T-helper 2 cell (primary cell): ENCODE results near the gene WWOX.
A peak's percentile ranks its signal among the peaks of the same experiment; 100 is the strongest.

Source experiments
- DNase-seq, 5 experiments: peaks; one replicate each; pipeline versions ENCODE4 v3.0.0 to v3.0.0-alpha.2; 2012 to 2022

WWOX gene

DNA sequence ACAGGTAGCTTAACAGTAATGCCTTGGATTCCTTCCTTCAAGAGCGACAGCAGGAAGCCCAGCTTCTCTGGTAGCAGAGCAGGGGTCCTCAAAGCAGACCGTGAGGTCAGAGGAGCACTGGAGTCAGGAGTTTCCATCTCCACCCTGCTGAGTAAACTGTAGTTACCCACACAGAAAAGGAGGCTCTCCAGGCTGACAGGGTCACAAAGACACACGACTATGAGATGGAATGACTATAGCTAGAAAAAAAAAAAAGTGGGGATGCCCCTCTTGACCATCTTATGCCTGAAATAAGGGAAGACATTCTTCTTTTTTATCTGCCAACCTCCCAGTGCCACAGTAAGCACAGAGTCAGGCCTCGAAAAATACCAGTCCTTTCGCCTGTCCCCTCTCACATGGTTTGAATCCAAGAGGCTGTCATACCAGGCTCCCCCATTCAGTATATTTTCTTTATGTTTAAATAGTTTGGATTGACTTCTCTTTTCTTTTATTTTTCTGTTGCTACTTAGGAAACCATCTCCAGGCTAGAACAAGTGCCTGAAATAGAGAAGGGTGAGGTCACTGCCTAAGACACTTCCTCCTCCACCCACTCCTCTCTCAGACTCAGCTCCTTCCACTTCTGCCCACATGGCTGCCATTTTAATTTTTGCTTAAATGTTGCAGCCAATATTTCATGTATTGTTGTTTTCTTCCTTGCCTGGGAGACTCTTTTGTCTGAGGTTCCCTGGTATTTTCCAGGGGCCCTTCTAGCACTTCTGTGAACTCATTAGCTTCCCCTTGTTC lies 793.7 kb downstream of the WWOX start:
- peak in 1 of 5 experiments; percentile 44 for DNase-seq

DNA sequence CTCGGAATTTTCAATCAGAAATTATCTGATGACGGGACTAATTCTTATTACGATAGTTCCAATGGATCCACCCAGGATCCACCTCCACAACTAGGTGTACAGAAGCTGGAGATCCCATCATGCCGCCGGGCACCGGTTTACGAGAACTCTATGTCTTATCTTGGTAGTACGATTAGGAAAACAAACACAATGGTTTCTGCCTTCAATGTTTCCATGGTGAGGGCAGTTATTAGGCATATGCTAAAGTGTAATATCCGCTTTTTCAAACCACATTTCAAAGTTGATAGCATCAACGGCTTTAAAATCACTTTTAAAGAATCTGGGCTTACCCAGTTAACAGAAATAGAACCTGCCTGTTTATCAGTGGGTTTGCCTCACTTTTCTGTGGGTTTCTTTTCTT lies 795.4 kb downstream of the WWOX start:
- DNase-seq = peak in 4 of 5 experiments; percentile 7 to 70 (median 18)

DNA sequence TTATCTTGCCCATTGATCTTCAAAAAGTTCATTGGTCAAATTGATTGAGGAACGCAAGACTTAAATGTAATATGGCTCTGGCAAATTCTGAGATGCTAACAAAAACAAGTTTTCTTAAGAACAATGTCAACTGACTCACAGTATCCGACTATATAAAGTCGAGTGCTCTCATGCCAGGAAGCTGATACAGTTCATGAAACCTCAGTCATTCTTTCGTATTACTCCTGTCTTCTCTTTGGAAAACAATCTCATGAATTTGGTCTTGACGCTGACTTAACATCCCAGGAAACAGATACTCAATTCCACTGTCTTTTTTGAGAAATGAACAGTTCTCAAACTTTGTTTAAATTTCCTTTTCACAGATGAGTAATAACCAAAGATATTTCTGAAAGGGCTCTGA lies 796.2 kb downstream of the WWOX start:
- DNase-seq = peak in 1 of 5 experiments; percentile 53

DNA sequence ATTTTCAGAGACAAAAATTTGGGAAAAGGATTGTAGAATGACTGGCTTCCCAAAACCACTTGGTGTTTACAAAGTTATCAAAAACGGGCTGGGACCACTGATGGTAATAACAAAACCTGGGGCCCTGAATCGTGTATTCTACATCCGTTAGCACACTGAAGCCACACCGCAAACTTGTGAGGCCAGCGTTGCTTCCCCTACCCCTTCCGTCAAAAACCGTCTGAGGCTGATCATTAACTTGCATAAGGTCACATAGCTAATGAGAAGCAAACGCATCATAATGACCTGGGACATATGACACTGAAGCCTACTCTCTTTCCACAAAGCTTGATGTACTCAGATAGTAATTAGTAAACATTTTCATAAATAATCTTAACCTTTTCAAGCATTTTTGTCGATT lies 796.8 kb downstream of the WWOX start:
- peak in 3 of 5 experiments; percentile 2 to 81 (median 12) for DNase-seq

DNA sequence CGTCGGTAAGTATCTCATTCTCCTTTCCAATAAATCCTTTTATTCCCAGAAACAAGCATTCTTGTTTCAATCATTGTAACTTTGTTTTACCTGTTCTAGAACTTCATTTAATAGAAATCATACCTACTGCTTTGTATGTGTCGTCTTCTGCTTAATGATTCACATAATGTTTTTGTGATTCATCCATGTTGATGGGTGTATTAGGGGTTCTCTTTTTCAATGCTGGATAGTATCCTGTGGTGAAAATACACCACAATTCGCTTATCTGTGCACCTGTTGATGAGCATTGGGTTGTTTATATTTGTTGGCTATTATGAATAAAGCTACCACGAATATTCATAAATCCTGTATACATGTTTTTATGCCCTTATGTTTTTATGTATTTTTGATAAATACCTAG lies 797.8 kb downstream of the WWOX start:
- peak in 1 of 5 experiments; percentile 37 for DNase-seq

DNA sequence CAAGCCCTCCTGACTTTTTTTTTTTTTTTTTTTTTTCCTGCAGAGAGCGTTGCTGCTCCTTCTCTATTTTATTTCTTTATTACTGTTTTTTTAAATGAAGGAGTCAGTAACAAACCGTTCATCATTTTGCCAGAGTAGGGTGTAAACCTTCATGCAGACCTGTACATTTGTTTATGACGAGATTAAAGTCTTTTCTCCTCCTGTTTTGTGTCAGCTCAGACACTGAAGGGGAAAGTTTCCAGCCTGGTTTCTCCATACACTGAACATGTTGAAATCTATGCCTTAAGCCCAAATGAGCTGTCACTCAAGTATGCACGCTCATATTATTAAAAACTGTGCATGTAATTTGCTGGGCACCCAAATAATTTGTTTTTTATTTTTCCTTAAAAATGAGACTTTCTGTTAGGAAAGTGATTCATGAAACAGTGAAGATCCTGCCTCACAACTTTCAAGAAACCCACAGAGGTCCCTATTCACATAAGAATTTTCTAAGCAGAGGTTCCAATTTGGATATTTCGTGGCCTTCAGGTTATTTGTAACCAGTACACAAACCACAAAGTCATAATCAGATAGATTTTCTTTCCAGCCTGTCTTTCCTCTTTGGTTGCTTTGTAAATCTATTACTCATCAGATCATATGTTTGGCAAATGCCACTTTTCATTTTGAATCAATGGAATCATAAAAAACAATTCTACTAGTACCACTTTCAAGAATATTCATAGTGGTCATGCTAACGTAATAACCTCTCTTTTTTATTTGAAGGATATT lies 800.8 kb downstream of the WWOX start:
- DNase-seq = peak in 1 of 5 experiments; percentile 54

DNA sequence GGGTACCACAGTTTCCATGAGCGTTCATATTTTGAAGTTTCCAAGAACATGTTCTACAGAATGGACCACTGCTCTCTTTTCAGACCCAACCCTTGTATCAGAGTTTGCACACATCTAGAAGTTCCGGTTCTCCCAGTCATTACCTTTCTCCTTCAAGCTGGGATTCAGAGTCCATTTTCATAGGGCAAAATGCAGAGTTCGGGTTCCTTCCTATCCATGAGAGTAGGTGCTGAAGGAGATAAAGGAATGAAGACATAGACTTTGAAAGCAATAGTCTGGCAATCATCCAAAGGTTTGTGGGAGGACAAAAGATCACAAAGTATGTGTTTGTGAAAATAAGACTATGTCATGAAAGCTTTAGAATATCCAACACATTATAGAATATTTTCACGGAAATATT lies 801.5 kb downstream of the WWOX start:
- DNase-seq = no peak

DNA sequence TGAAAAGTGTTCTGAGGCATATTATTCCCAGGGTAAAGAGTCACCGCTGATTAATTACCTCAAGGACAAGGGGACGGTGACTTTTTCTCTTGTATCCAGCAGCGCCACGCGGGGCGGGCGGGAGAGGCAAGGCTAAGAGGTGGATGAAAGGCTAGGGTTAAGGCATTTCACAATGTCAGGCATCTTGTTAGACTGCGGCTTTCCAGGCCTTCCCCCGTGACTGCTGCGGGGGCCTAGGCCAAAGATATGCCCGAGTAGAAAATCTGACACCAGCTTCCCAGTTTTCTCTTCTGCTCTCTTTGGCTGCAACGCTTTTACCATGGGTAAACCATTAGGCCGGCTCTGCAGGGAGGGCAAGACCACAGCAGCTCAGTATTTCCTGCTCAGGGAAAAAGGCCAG lies 802.9 kb downstream of the WWOX start:
- DNase-seq = no peak

DNA sequence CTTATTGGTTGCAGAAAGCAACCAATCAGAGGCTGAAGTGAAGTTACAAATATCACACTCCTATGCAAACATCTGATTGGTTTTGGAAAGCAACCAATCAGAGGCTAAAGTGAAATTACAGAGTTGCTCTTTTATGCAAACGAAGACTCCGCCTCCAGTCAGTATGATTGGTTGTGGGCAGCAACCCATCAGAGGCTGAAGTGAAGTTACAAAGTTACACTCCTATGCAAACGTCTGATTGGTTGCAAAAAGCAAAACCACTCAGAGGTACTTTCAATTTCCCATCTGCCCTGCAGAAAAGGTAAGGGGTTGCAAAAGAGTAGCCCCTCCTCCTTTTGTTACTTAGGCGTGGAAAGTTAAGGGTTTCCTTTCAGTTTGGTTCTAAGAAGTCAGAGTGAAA lies 803.8 kb downstream of the WWOX start:
- peak in 1 of 5 experiments; percentile 39 for DNase-seq

DNA sequence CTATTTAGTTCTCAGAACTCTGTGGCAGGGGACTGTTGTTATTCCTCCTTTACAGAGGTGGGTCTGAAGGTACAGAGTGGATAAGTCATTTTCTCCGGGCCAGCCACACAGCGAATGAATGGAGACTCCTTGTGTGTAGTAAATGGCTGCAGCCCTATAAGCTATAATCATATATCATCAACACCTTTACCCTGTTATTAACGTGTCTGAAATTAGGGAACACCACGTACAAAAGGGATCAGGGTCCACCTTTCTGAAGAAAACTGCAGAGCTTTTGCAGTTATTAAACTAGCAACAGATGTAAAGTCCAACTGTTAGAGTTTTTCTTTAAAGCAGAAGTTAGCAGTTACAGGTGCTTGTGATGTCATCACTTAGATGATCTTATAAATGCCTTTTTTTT lies 804.4 kb downstream of the WWOX start:
- DNase-seq = no peak

DNA sequence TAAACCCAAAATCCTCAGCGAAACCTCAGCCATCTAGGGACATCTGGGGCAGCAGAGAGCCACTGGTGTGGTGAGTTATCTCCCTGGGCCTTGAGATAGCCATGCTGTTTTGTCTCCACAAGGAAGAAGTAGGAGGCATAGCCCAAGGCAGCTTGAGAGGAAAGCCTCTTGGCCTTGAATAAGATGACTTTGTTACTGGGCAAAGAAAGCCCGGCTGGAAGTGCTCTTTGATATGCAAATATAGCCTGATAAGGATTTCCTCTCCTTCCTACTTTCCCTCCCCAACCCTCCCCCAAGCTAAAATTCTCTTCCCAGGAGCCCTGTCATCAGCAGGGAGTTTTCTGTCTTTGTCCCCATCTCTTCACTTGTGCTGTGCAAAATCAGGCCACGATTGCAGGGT lies 806.7 kb downstream of the WWOX start:
- DNase-seq = no peak

DNA sequence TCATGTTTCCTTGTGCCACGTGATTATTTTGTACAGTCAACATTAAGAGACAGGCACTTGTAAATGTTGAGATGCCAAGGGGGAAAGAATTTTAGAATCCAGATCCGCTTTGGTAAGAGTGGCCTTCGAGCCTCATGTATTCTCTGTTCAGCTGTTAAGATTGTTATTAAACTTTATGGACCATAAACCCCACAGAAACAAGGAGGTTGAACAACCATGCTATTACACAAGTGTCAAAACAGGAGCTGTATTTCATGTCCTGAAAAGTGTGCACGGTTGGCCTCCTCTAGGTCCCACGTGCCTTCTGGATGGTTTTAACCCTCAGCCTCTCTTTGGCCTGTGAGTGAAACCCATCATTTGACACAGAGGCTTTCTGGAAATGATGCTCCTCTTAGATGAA lies 809.8 kb downstream of the WWOX start:
- DNase-seq = no peak

DNA sequence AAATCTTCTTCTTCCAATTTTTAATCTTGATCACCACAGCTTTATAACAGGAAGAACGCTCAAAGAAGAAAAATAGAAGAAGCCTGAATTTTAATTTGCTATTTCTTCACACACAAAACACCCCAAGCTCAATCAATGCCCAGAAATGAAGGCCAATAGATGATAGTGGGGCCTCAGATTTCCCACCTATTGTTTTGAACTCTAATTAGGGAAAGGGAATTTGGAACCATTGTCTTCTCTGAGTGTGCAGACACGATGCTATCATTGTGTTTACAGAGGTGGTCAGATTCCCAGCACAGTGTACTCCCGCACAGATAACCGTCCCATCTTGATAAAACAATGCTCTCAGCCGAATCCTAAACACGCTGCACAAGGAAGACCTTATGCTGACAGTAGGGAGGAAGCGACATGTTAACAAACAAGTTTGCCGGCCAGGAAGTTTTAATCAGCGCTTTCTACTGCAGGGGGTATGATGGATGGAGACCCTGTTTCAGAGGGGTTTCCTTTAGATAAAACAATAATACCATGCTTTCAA lies 816.4 kb downstream of the WWOX start:
- no peak for DNase-seq

DNA sequence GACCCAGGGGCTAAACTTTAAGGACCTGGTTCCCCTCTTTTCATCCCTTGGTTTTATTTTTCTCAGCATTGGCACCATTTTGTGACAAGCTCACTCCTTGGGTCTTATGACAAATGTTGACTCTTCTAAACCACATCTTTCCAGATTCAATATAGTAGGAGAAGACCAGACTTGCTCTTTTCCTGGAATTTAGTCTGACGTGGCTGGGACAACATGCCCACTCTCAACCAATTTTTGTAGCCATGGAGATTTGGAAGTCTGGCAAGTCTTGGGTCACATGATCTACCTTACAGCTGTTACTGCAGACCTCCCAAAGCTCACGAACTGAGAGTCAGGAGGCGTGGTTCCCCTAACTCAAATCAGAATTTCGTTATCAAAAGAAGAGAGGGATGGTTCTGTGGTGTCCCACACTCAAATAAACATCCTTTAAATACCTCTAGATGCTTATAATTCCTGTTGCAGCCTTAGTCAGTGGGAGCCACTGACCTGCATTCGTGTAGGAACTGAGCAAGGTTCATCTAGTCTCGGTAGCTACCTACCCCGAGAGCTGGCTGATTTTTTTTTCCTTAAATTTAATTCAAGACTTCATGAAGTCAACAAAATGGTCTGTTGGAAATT lies 817.6 kb downstream of the WWOX start:
- DNase-seq = peak in 1 of 5 experiments; percentile 59

DNA sequence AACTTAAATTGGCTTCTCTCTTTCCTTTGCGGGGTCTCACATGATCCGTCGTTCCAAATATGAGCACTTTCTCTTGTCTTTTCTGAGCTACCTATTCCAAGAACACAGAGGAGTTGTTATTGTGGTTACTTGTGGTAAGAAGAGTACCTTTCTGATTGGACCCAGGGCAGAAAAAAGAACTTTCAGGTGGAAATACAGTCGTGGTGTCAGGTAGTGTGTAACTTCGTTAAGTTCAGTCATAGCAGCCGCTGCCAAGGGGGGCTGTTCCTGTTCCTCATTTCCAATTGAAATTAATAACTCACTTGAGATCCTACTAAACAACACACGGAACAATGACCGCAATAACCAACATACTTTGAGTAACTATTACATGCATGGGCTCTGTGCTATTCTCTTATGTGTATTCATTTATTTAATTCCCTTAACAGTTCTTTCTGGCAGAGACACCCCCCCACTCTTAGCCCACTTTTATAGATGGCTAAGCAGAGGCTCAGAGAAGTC lies 819.4 kb downstream of the WWOX start:
- no peak for DNase-seq

DNA sequence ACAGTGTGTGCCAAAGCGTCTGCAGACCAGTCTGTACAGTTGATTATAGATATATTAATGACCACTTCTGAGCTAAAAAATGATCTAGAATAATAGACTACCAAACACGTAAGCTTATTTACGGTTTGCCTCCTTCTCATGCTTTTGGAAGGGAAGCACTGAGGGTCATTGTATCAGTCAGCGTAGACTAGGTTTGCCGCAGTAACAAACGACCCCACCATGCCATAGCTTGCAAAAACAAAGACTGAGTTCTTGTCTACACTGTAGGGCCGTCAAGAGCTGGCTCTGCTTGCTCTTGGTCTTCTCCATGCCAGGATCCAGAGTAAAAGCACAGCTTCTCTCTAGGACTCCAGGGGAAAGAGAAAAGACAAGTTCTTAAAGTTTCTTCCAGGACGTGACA lies 820.4 kb downstream of the WWOX start:
- DNase-seq = no peak

DNA sequence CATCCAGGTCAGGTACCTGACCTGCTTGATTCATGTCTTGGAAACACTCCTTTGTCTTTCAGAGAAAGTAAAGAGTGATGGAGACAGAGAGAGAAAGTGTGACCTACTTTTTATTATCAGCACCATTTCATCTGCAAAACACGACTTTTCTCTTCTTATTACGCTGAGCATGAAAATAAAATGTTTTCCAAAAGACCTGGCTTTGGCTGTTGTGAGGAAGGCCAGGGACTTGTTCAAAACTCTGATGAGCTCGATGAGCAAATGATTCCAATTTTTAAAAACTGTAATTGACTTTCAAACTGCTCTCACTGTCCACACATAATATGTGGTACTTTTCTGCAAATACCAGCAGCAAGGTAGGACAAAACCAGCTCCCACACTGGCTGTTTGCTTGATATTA lies 821.2 kb downstream of the WWOX start:
- no peak for DNase-seq

DNA sequence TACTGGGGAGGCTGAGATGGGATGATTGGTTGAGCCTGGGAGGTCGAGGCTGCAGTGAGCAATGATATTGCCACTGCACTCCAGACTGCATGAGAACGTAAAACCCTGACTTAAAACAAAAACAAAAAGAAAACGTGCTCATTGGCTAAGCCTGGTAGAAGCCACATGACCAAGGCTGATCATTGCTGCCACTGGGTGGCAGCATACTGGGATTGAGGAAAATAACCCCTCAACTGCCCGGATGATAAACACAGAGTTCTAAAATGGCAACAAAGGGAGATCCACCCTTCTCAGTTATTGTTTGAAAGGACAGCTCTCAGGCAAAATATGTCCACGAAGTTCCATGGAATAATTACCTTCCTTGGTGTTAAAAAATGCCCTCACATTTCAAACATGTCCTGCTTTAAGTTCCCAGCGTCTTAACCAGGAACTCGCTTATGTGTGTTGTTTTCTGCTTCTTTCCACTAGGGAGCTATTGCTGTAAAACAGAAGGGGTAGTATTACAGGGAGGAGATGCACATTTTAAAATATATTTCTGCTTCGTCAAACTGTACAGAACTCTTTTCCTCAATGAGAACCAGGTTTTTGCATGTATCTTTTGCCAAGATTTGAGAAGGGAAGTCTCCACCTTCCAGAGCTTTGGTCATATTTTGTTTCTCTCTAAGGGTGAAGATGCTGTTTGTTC lies 825.8 kb downstream of the WWOX start:
- DNase-seq = peak in 2 of 5 experiments; percentile 22 to 59

DNA sequence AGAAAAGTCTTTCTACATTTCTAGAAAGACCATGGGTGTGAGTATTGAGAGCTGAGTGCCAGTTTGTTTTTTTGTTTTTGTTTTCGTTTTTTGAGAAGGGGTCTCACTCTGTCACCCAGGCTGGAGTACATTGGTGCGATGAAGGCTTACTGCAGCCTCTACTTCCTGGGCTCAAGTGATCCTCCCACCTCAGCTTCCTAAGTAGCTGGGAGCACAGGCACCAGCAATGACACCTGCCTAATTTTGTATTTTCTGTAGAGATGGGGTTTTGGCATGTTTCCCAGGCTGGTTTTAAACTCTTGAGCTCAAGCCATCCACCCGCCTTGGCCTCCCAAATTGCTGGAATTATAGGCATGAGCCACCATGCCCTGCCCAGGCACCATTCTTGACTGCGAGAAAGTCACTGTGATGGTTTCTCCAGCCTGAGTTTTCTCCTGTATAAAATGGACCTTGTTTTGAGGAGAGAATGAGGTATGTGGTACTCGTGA lies 827.3 kb downstream of the WWOX start:
- DNase-seq = no peak

DNA sequence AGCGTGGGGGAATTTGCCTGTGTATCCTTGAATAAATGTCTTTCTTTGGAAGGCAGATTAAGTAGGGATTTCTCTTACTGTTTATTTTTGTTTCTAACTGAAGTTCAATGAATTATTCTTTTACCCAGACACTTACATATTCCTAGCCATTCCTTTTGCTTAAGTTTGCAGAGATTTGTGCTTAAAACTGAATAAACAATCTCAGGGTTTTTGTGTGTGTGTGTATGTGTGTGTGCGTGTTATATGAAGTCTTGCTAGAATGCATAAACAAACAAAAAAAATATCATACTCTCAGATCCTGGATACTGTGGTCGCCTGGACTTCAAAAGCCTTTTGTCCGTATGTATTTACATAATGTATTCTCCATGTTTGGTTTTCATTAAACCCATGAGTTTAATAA lies 828.3 kb downstream of the WWOX start:
- DNase-seq = no peak

DNA sequence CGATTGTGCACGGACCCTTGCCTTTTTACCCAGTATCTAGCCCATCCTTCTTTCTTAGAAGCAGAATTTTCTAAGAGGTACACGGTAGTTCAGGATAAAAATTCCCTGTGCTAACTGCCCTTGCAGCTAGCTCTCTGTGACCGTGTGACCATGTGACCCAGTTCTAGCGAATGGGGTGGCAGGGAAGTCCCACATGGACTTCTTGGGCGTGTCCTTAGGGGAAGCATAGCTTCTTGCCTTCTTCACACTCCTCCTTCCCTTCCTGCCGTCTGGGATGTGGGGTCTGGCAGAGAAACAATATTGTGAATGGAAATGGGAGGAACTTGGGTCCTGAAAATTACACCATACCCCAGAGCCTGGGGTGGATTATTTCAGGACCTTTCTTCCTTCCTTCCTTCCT lies 830.4 kb downstream of the WWOX start:
- DNase-seq = no peak

DNA sequence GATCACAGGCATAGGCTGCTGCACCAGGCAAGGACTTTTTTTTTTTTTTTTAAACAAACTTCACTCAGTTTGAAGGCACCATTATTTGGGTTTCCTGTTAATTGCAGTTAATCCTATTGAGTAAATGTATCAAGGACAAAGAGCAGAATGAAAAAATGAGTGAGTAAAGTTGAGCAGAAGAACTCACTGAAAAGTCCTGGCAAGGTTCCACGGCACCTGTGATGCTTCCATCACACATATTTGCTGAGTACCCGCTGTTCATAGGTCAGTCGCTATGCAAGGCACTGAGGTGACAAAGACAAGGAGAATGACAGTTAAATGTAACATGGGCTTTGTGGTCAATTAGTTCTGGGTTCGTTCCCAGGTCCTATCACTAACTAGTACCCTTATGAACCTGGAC lies 831.1 kb downstream of the WWOX start:
- no peak for DNase-seq
